Measurements from ENCODE around the gene TFCP2.

GRCh38 chr12:51172515-51173431 lies at the start of gene TFCP2:
- TF ChIP-seq CTCF (IDR thresholded peaks at IDR 0.05; ENCODE audit: insufficient read depth, low read depth, low read length) (no peak), EZH2 (IDR thresholded peaks at IDR 0.05; ENCODE audit: insufficient read depth, low read length) (no peak)

Measured in astrocyte (in vitro differentiated cells and primary cell).